MM.1S (cell line): ENCODE data around the gene TMUB2.

ENCODE experiments used
- CTCF ChIP-seq: fragments of 300-600 bp; sonication (generic); IDR thresholded peaks from 2 replicates; pipeline ENCODE4 v1.5.1; 2016; ENCODE audit warnings: antibody characterized with exemption, low read length, mixed read lengths
- EZH2 ChIP-seq: fragments of 300-600 bp; sonication (generic); optimal IDR thresholded peaks from 2 replicates; pipeline ENCODE3; 2017; ENCODE audit warnings: low read depth, mild to moderate bottlenecking, antibody characterized with exemption, low read length, mixed read lengths
- EZH2phosphoT487 ChIP-seq: fragments of 300-600 bp; sonication (generic); IDR thresholded peaks from 2 replicates; pipeline ENCODE4 v1.6.1; 2018; ENCODE audit warnings: antibody characterized with exemption, low read length

DNA sequence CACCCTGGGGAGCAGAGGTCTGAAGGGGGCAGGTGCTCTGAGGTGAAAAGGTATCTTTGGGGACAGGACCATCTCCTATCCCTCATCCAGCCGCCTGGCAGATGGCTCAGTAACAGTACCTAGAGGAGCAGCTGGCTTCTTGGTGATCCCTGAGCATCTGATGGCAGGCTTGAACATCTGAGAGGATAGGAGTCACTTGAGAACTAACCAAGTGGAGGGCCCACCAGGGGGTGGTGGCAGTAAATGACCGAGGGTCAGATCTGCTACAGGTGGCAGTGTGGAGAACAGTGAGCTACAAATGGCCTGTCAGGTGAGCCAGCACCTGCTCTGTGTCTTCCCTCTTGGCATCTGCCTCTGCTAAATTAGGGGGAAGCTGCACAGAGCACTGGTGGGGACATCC, 31.3 kb upstream of the TMUB2 start:
- no peak for TF ChIP-seq CTCF
- TF ChIP-seq EZH2, result no peak
- no peak for TF ChIP-seq EZH2phosphoT487
